Prostate gland (tissue), 2 donors: ENCODE results near the gene PLA2G2C. TPM values are rescaled to one million over a fixed set of nuclear protein-coding genes. Genes with fewer than 3 reads are reported as not detected.

Experiments used
- DNase-seq: peaks from one replicate; pipeline ENCODE4 v3.0.0-alpha.2; 2019; ENCODE audit warnings: low spot score
- H3K27ac ChIP-seq, 2 donors: fragments of 200-600 bp; sonication (generic); 2 replicates each; pipeline ENCODE4 v1.5.1; 2017 to 2019
- H3K27me3 ChIP-seq: fragments of 200-600 bp; sonication (generic); replicated peaks from 2 replicates; pipeline ENCODE4 v1.5.1; 2019; ENCODE audit not compliant: insufficient read depth
- H3K36me3 ChIP-seq, 2 donors: fragments of 200-600 bp; sonication (generic); 1 replicate in 1 of 2; 2 replicates in 1 of 2; pipeline versions ENCODE4 v1.5.1 to v1.8.1; 2017 to 2019
- H3K4me1 ChIP-seq: fragments of 200-600 bp; sonication (generic); replicated peaks from 2 replicates; pipeline ENCODE4 v1.5.1; 2019
- H3K4me3 ChIP-seq, 2 donors: fragments of 200-600 bp; sonication (generic); 2 replicates each; pipeline ENCODE4 v1.5.1; 2017 to 2019
- H3K9me3 ChIP-seq: fragments of 200-600 bp; sonication (generic); 2 replicates; pipeline ENCODE4 v1.5.1; 2017
- CTCF ChIP-seq, 4 experiments: fragments of 200-600 bp in 2 of 4; fragments of 450-650 bp in 2 of 4; sonication (generic) in 2 of 4; IDR thresholded peaks; 1 replicate in 3 of 4; 2 replicates in 1 of 4; pipeline ENCODE4 v1.5.1; 2016 to 2019; ENCODE audit warnings: antibody characterized with exemption in 4 of 4, mild to moderate bottlenecking in 2 of 4, moderate library complexity in 2 of 4
- POLR2A ChIP-seq: fragments of 450-650 bp; IDR thresholded peaks from one replicate; pipeline ENCODE4 v1.6.1; 2016; ENCODE audit warnings: antibody characterized with exemption, mild to moderate bottlenecking
- POLR2AphosphoS5 ChIP-seq: sonication (generic); formaldehyde crosslinking; IDR thresholded peaks from one replicate; pipeline ENCODE4 v1.6.1; 2017; ENCODE audit warnings: antibody characterized with exemption
- WGBS: methylation state at CpG from one replicate; pipeline ENCODE4 v1.1.5; 2018; 5-methylcytosine and 5-hydroxymethylcytosine counted together
- intact Hi-C: fragments of 100-400 bp; cut with DNase I; formaldehyde crosslinking; loops from one replicate; pipeline ENCODE4 v1.14.2; 2022
- total RNA-seq, 2 donors: library from RNA; depleted of rRNA; stranded (reverse); fragments of >200 nt; gene quantifications; one replicate each; pipeline ENCODE4 v1.1.0, GENCODE V29; 2016

PLA2G2C gene
- total RNA-seq, 2 donors from 2014 or later: 0.23 TPM; not detected in 1

- intact Hi-C loops: no loop called here
- H3K27me3 ChIP-seq: no peaks in the 10 kb centered on the region
- DNase-seq: peak; percentile 37
- TF ChIP-seq CTCF (IDR thresholded peaks at IDR 0.05) (no peak), POLR2A (no peak)
- 45% methylated on average over 7 of the region's 7 CpGs for WGBS
- H3K4me1 ChIP-seq: no peaks in the 10 kb centered on the region
- H3K4me3 ChIP-seq: no peak overlapping the region
- H3K36me3 ChIP-seq: no peaks in the 10 kb centered on the region
- no peaks in the 10 kb centered on the region for H3K9me3 ChIP-seq
- no peak overlapping the region for H3K27ac ChIP-seq
These were observed 61.8 kb downstream of the PLA2G2C start for GRCh38 chr1:20124456-20125057.

GRCh38 chr1:20123722-20124455 is 62.4 kb downstream of the PLA2G2C start:
- Histone ChIP-seq H3K4me3 (no peak overlapping the region), H3K9me3 (no peaks in the 10 kb centered on the region), H3K36me3 (no peaks in the 10 kb centered on the region), H3K4me1 (no peaks in the 10 kb centered on the region), H3K27ac (no peak overlapping the region), H3K27me3 (no peaks in the 10 kb centered on the region)
- intact Hi-C loops: no loop called here
- WGBS: 75% methylated on average over 10 of the region's 10 CpGs
- TF ChIP-seq POLR2AphosphoS5: no peak
- TF ChIP-seq POLR2A: no peak
- TF ChIP-seq CTCF (IDR thresholded peaks at IDR 0.05): no peak
- no peak for DNase-seq

GRCh38 chr1:20120796-20121195 is 65.5 kb downstream of the PLA2G2C start:
- no peak overlapping the region for H3K27ac ChIP-seq
- no peaks in the 10 kb centered on the region for H3K27me3 ChIP-seq
- no peaks in the 10 kb centered on the region for H3K36me3 ChIP-seq
- 94% methylated on average over 4 of the region's 4 CpGs for WGBS
- no peak for DNase-seq
- no peaks in the 10 kb centered on the region for H3K4me1 ChIP-seq
- TF ChIP-seq POLR2AphosphoS5: no peak
- intact Hi-C loops: no loop called here
- no peaks in the 10 kb centered on the region for H3K9me3 ChIP-seq
- no peak overlapping the region for H3K4me3 ChIP-seq

GRCh38 chr1:20119347-20119746 is 67.0 kb downstream of the PLA2G2C start, which contains the start of gene PLA2G2D:
Gene PLA2G2D, minus strand, starts transcription at chr1:20119536. Its CDS starts 38 bp downstream, at chr1:20119498.
- no peaks in the 10 kb centered on the region for H3K9me3 ChIP-seq
- H3K4me1 ChIP-seq: no peaks in the 10 kb centered on the region
- no peak within 1 kb of the TSS for H3K4me3 ChIP-seq
- H3K27me3 ChIP-seq: no peaks in the 10 kb centered on the region
- H3K27ac ChIP-seq: no peak within 1 kb of the TSS
- no peak for DNase-seq
- TF ChIP-seq POLR2A (no peak), CTCF (IDR thresholded peaks at IDR 0.05) (no peak), POLR2AphosphoS5 (no peak)
- intact Hi-C loops: no loop called here
- 92% methylated on average over 2 of the region's 2 CpGs for WGBS
- H3K36me3 ChIP-seq: no peaks in the 10 kb centered on the region

GRCh38 chr1:20117236-20117635 is 69.1 kb downstream of the PLA2G2C start:
- intact Hi-C loops: no loop called here
- H3K27me3 ChIP-seq: no peaks in the 10 kb centered on the region
- TF ChIP-seq POLR2AphosphoS5 (no peak), POLR2A (no peak), CTCF (IDR thresholded peaks at IDR 0.05) (no peak)

More at GRCh38 chr1:20117236-20117635, 69.1 kb downstream of the PLA2G2C start:
- no peak overlapping the region for H3K27ac ChIP-seq
- DNase-seq: no peak
- no peaks in the 10 kb centered on the region for H3K9me3 ChIP-seq
- no peak overlapping the region for H3K4me3 ChIP-seq
- no peaks in the 10 kb centered on the region for H3K4me1 ChIP-seq
- H3K36me3 ChIP-seq: no peaks in the 10 kb centered on the region
